ENCODE data around the gene RNF169. TPM values are rescaled to one million over a fixed set of nuclear protein-coding genes. Genes with fewer than 3 reads are reported as not detected.

Gene RNF169
- total and polyA plus RNA-seq, 9 of the 15 experiments (the other 6 are each of a cell fraction or from before 2014, with no cell fraction given): 0.68 to 18.1 (median 10.1) TPM

DNA sequence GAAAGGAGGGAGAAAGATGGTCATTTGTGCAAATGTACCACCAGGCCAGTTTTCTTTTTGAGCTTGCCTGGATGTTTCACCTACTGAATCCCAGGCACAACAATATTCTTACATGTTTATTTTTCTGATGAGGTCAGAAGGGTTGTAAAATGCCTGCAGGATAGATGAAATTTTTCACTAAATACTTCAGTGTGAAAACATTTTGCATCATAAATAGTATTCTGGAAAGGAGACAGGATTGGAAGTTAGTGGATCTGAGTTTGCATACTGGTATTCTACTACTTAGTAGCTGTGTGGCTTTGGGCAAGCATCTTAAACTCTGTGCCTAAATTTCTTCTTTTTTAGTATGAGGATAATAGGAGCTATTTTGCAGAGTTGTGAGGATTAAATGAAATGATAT is 24.8 kb downstream of the RNF169 start:
- in situ Hi-C loops (cut with MboI) (no loop called here), intact Hi-C loops (cut with micrococcal nuclease) (no loop called here)
- no peak overlapping the region for H2AFZ ChIP-seq (ENCODE audit: low read depth, low read length)
- no peaks in the 10 kb centered on the region for H4K20me1 ChIP-seq (replicated peaks; ENCODE audit: control insufficient read depth, insufficient read depth, low read length)
- H3K4me2 ChIP-seq (ENCODE audit: insufficient read depth, low read length): no peak overlapping the region
- FAIRE-seq: no peak
- peaks cover 27% of the 10 kb centered on the region for H3K79me2 ChIP-seq (ENCODE audit: control insufficient read depth, insufficient read depth, low read length)
- ChIA-PET CTCF (ENCODE audit: low intra/inter-chr PET ratio) (no interaction called here), POLR2A (interaction anchor here (0.6 to 1.4 kb wide), 5 partner anchors 10 to 852 kb away, joined by 3 read pairs; no protein-coding TSS in a partner anchor)
- H3K4me3 ChIP-seq: no peak overlapping the region
- no peak overlapping the region for H3K9ac ChIP-seq (ENCODE audit: insufficient read depth in 1 of 2, low read depth in 2 of 2, low read length in 2 of 2)
- H3K36me3 ChIP-seq (ENCODE audit: control insufficient read depth, insufficient read depth, low read length): peaks cover 8% of the 10 kb centered on the region; the same call in 1 of the 3 replicates
- no peak overlapping the region for H3K27ac ChIP-seq (ENCODE audit: extremely low read depth, low read depth, low read length)
- no peak for DNase-seq (ENCODE audit: extremely low read depth in 1 of 4, low spot score in 3 of 4)
- no peaks in the 10 kb centered on the region for H3K9me3 ChIP-seq (replicated peaks; ENCODE audit: control insufficient read depth, insufficient read depth, low read depth, low read length)
- H3K27me3 ChIP-seq (ENCODE audit: control insufficient read depth in 2 of 2, insufficient read depth in 2 of 2, low read length in 2 of 2): no peaks in the 10 kb centered on the region
- no peak for ATAC-seq
- no TSS peak for BruUV-seq (replicated peaks)
- H3K4me1 ChIP-seq (replicated peaks in 1 of 2; ENCODE audit: control insufficient read depth in 2 of 2, insufficient read depth in 2 of 2, low read length in 2 of 2): no peaks in the 10 kb centered on the region; a peak in 1 of 5 replicates
- TF ChIP-seq MAFK (IDR thresholded peaks at IDR 0.05; ENCODE audit: low read length): no peak
- no peak for TF ChIP-seq RHOXF2B (CRISPR knock-in tag; conservative IDR thresholded peaks at IDR 0.05)
- no peak for TF ChIP-seq ATF7 (IDR thresholded peaks at IDR 0.05)
- TF ChIP-seq BRF1 (IDR thresholded peaks at IDR 0.05; ENCODE audit: borderline replicate concordance, extremely low read depth, insufficient read length): no peak
- TF ChIP-seq FOXA1 (IDR thresholded peaks at IDR 0.05; ENCODE audit: borderline replicate concordance): no peak
- no peak for TF ChIP-seq SMARCE1 (IDR thresholded peaks at IDR 0.05)
- TF ChIP-seq, protein P1, sequence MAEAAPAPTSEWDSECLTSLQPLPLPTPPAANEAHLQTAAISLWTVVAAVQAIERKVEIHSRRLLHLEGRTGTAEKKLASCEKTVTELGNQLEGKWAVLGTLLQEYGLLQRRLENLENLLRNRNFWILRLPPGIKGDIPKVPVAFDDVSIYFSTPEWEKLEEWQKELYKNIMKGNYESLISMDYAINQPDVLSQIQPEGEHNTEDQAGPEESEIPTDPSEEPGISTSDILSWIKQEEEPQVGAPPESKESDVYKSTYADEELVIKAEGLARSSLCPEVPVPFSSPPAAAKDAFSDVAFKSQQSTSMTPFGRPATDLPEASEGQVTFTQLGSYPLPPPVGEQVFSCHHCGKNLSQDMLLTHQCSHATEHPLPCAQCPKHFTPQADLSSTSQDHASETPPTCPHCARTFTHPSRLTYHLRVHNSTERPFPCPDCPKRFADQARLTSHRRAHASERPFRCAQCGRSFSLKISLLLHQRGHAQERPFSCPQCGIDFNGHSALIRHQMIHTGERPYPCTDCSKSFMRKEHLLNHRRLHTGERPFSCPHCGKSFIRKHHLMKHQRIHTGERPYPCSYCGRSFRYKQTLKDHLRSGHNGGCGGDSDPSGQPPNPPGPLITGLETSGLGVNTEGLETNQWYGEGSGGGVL (CRISPR knock-in tag; IDR thresholded peaks at IDR 0.05): no peak
- no peaks in the 10 kb centered on the region for H3K9me1 ChIP-seq (ENCODE audit: control insufficient read depth, insufficient read depth, low read length)

All from K562 (cell line).